HAP-1 (cell line): ENCODE data around the gene C2CD4B.

Experiments
- DNase-seq, 2 experiments: peaks; one replicate each; pipeline ENCODE4 v3.0.0-alpha.2; 2016 to 2020; ENCODE audit warnings: low spot score in 2 of 2
- H3K27me3 ChIP-seq: fragments of 250-450 bp; sonication (Bioruptor Pico); 2 replicates; pipeline ENCODE4 v1.5.1; 2020; ENCODE audit warnings: low read depth, mild to moderate bottlenecking, moderate library complexity
- H3K36me3 ChIP-seq: fragments of 250-450 bp; sonication (Bioruptor Pico); replicated peaks from 2 replicates; pipeline ENCODE4 v1.5.1; 2020; ENCODE audit warnings: mild to moderate bottlenecking
- H3K4me1 ChIP-seq: fragments of 250-450 bp; sonication (Bioruptor Pico); 2 replicates; pipeline ENCODE4 v1.5.1; 2020; ENCODE audit warnings: mild to moderate bottlenecking
- H3K4me3 ChIP-seq: fragments of 250-450 bp; sonication (Bioruptor Pico); 2 replicates; pipeline ENCODE4 v1.5.1; 2020; ENCODE audit warnings: mild to moderate bottlenecking, moderate library complexity
- H3K9me3 ChIP-seq: fragments of 250-450 bp; sonication (Bioruptor Pico); 2 replicates; pipeline ENCODE4 v1.5.1; 2020; ENCODE audit warnings: mild to moderate bottlenecking, moderate library complexity
- in situ Hi-C: fragments of 300-500 bp; cut with MboI; formaldehyde crosslinking; loops from 3 replicates; pipeline ENCODE4 v1.14.3; 2020; ENCODE audit warnings: low sequenced_read_pairs, inconsistent platforms, mixed read lengths

C2CD4B gene

GRCh38 chr15:62121273-62122015, 43.6 kb downstream of the C2CD4B start:
- Histone ChIP-seq H3K9me3 (0 out of 2 replicates have a peak, but pooled peaks cover 3% of the 10 kb centered on the region), H3K4me3 (no peak overlapping the region), H3K4me1 (peaks cover 4% of the 10 kb centered on the region; the same call in 1 of the 2 replicates), H3K36me3 (no peaks in the 10 kb centered on the region), H3K27me3 (peaks cover 11% of the 10 kb centered on the region; the same call in 1 of the 2 replicates)
- in situ Hi-C loops = no loop called here
- no peak for DNase-seq

- Histone ChIP-seq H3K4me1 (peaks cover 4% of the 10 kb centered on the region; the same call in 1 of the 2 replicates), H3K4me3 (no peak overlapping the region), H3K9me3 (0 out of 2 replicates have a peak, but pooled peaks cover 3% of the 10 kb centered on the region), H3K36me3 (no peaks in the 10 kb centered on the region), H3K27me3 (peaks cover 11% of the 10 kb centered on the region; the same call in 1 of the 2 replicates)
- no peak for DNase-seq
- in situ Hi-C loops = no loop called here
These were observed 44.3 kb downstream of the C2CD4B start for GRCh38 chr15:62120776-62121175.

GRCh38 chr15:62119874-62120273, 45.2 kb downstream of the C2CD4B start:
- Histone ChIP-seq H3K4me1 (peaks cover 4% of the 10 kb centered on the region; the same call in 1 of the 2 replicates), H3K4me3 (no peak overlapping the region), H3K9me3 (0 out of 2 replicates have a peak, but pooled peaks cover 3% of the 10 kb centered on the region), H3K36me3 (no peaks in the 10 kb centered on the region), H3K27me3 (peaks cover 11% of the 10 kb centered on the region; the same call in 1 of the 2 replicates)
- in situ Hi-C loops = no loop called here
- no peak for DNase-seq

- H3K4me1 ChIP-seq = peaks cover 4% of the 10 kb centered on the region; the same call in 1 of the 2 replicates
- H3K27me3 ChIP-seq = peaks cover 11% of the 10 kb centered on the region; the same call in 1 of the 2 replicates
- H3K9me3 ChIP-seq = 0 out of 2 replicates have a peak, but pooled peaks cover 3% of the 10 kb centered on the region
- DNase-seq = no peak
- in situ Hi-C loops = no loop called here
- no peak overlapping the region for H3K4me3 ChIP-seq
- no peaks in the 10 kb centered on the region for H3K36me3 ChIP-seq
These were observed 45.7 kb downstream of the C2CD4B start for GRCh38 chr15:62119227-62119864.

GRCh38 chr15:62118520-62119226, 46.4 kb downstream of the C2CD4B start:
- Histone ChIP-seq H3K4me1 (peaks cover 4% of the 10 kb centered on the region; the same call in 1 of the 2 replicates), H3K4me3 (no peak overlapping the region), H3K27me3 (peaks cover 11% of the 10 kb centered on the region; the same call in 1 of the 2 replicates), H3K36me3 (no peaks in the 10 kb centered on the region), H3K9me3 (0 out of 2 replicates have a peak, but pooled peaks cover 3% of the 10 kb centered on the region)
- DNase-seq = no peak
- in situ Hi-C loops = no loop called here

- H3K27me3 ChIP-seq = peaks cover 11% of the 10 kb centered on the region; the same call in 1 of the 2 replicates
- H3K4me1 ChIP-seq = peaks cover 4% of the 10 kb centered on the region; the same call in 1 of the 2 replicates
- H3K4me3 ChIP-seq = no peak overlapping the region
- H3K36me3 ChIP-seq = no peaks in the 10 kb centered on the region
- 0 out of 2 replicates have a peak, but pooled peaks cover 3% of the 10 kb centered on the region for H3K9me3 ChIP-seq
- in situ Hi-C loops = no loop called here
- no peak for DNase-seq
These were observed 49.2 kb downstream of the C2CD4B start for GRCh38 chr15:62115847-62116246.
